Measurements from ENCODE around the gene SAMD11. TPM values are rescaled to one million over a fixed set of nuclear protein-coding genes. Genes with fewer than 3 reads are reported as not detected.
"Not testable (repeated sequence)": the region's sequence is repeated elsewhere in the genome, so short reads cannot be mapped to it uniquely, and the experiment has no call there.

Gene SAMD11
- total RNA-seq, 1 donor from 2014 or later, result 0.14 TPM

DNA sequence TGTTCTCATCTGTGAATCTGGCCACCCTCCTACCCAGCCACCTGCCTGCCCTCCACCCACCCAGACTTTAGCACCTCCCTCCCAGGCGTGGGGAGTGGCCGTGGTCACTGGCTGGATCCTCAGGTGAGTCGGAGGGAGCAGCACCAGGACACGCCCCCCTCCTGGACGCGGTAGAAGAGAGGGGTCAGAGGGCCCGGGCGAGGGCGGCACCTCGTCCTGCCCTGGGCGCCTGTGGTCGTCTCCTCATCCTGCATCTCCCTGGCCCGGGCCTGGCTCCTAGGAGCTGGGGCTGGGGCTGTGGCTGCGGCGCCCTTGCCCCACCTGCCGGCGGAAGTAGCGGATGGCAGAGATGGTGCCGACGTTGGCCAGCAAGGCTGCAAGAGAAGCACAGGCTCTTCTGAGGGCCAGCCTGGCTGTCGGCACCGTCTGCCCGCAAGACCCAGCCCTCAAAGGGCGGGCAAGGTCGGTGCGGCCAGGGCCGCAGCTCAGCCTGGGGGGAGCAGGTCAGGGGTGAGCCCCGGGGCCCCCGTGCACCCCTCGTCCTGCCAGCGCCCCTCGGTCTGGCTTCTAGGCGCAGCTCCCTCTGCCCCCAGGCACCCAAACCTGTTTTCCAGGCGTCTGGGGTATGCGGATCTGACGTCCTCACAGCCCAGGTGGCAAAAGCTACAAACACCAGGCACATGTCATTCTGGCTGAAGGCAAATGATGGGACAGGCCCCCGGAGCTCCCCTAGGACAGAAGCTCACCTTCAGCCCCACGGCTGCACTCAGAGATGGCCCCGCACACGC is 52.4 kb downstream of the SAMD11 start:
- Mint-ChIP-seq H3K36me3 (ENCODE audit: low read depth) (peaks cover 3% of the 10 kb centered on the region), H3K27me3 (ENCODE audit: low read depth) (peaks cover 28% of the 10 kb centered on the region), H3K4me3 (no peak overlapping the region), H3K27ac (ENCODE audit: unreplicated experiment) (no peak overlapping the region), H3K4me1 (peaks cover 3% of the 10 kb centered on the region), H3K9me3 (peaks cover 3% of the 10 kb centered on the region)
- TF ChIP-seq, protein P1, sequence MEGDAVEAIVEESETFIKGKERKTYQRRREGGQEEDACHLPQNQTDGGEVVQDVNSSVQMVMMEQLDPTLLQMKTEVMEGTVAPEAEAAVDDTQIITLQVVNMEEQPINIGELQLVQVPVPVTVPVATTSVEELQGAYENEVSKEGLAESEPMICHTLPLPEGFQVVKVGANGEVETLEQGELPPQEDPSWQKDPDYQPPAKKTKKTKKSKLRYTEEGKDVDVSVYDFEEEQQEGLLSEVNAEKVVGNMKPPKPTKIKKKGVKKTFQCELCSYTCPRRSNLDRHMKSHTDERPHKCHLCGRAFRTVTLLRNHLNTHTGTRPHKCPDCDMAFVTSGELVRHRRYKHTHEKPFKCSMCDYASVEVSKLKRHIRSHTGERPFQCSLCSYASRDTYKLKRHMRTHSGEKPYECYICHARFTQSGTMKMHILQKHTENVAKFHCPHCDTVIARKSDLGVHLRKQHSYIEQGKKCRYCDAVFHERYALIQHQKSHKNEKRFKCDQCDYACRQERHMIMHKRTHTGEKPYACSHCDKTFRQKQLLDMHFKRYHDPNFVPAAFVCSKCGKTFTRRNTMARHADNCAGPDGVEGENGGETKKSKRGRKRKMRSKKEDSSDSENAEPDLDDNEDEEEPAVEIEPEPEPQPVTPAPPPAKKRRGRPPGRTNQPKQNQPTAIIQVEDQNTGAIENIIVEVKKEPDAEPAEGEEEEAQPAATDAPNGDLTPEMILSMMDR (conservative IDR thresholded peaks at IDR 0.05), result peak; percentile 82
- DNase-seq (ENCODE audit: low read depth, low spot score), result peak; percentile 71

DNA sequence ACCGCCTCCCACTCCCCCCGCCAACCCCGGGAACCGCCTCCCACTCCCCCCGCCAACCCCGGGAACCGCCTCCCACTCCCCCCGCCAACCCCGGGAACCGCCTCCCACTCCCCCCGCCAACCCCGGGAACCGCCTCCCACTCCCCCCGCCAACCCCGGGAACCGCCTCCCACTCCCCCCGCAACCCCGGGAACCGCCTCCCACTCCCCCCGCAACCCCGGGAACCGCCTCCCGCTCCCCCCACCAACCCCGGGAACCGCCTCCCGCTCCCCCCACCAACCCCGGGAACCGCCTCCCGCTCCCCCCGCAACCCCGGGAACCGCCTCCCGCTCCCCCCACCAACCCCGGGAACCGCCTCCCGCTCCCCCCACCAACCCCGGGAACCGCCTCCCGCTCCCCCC is 53.1 kb downstream of the SAMD11 start:
- not testable (repeated sequence) for H3K4me1 Mint-ChIP-seq; H3K4me3 Mint-ChIP-seq; DNase-seq (ENCODE audit: low read depth, low spot score); H3K27ac Mint-ChIP-seq (ENCODE audit: unreplicated experiment); H3K36me3 Mint-ChIP-seq (ENCODE audit: low read depth); H3K9me3 Mint-ChIP-seq
- H3K27me3 Mint-ChIP-seq (ENCODE audit: low read depth), result peaks cover 22% of the 10 kb centered on the region

DNA sequence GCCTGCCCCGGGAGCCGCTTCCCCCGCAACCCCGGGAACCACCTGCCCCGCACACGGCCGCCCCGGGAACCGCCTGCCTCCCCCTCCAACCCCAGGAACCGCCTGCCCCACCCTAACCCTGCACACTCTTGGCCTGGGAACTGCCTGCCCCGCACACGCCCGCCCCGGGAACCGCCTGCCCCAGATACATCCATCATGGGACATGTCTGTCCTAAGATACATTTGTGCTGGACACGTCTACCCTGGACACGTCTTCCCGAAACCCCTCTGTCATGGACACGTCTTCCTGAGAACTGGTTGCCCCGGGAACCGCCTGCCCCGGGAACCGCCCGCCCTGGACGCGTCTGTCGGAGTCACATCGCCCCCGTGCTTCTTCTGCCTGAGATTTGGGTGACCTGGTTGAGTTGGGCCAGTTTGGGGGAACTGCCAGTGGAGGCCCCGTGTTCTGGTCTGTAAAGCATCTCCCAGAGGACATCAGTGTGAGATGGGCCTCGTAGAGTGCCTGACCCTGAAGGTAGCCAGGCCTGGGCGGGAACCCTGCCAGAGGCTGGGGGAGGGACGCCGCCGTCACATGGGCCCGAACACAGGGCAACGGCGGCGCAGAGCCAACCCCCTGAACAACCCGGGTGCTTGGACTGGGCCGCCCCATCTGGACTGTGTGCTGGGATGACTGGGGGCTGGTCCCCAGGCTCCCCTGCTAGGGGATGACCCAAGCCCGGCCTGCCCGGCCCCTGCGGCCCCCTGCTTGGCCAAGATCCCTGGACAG is 54.5 kb downstream of the SAMD11 start:
- H3K9me3 Mint-ChIP-seq, result peaks cover 3% of the 10 kb centered on the region
- peaks cover 3% of the 10 kb centered on the region for H3K4me1 Mint-ChIP-seq
- DNase-seq (ENCODE audit: low read depth, low spot score), result no peak
- TF ChIP-seq, protein P1 (conservative IDR thresholded peaks at IDR 0.05), result no peak
- peaks cover 3% of the 10 kb centered on the region for H3K36me3 Mint-ChIP-seq (ENCODE audit: low read depth)
- no peak overlapping the region for H3K27ac Mint-ChIP-seq (ENCODE audit: unreplicated experiment)
- no peak overlapping the region for H3K4me3 Mint-ChIP-seq
- peaks cover 24% of the 10 kb centered on the region for H3K27me3 Mint-ChIP-seq (ENCODE audit: low read depth)

DNA sequence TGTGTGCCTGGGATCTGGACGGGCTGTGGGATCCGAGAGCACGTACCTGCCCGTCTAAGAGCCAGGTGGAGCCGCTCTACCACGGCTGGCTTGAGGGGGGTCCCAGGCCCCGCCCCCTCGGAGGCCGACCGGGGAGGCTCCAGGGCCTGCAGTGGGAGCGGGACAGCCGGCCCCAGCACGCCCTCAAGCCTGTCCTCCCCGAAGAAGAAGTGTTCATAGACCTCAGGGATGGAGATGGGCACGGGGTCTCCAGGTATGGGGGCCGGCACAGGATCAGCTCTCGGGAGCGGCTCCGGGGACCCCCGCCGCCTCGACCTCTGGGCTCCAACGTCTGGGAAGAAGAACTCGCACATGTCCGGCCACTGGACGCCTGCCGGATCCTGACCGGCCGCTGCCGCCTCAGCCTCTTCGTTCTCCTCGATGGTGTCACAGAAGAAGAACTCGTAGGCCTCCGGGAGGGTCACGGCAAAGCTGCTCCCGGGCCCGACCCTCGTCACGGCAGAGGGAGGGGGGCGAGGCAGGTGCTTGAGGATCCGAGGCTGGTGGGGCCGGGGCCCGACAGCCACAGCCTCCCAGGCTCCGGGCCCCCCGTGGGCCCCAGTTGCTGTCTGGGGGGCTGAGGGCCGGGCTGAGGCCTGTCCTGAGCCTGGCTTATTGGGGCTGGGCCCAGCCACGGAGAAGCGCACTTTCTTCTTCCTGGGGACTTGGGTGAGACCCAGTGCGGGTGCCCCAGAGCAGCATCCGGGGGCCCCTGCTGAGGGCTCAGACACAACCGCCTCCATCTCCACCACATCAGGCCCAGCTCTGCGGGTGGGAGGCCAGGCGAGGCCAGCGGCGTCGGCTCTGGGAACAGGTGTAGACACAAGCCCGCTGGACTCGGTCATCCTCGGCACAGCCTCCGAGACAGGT is 55.4 kb downstream of the SAMD11 start:
- no peak overlapping the region for H3K4me3 Mint-ChIP-seq
- H3K27me3 Mint-ChIP-seq (ENCODE audit: low read depth), result peaks cover 29% of the 10 kb centered on the region
- peaks cover 3% of the 10 kb centered on the region for H3K9me3 Mint-ChIP-seq
- DNase-seq (ENCODE audit: low read depth, low spot score), result no peak
- peaks cover 3% of the 10 kb centered on the region for H3K4me1 Mint-ChIP-seq
- no peak overlapping the region for H3K27ac Mint-ChIP-seq (ENCODE audit: unreplicated experiment)
- peaks cover 3% of the 10 kb centered on the region for H3K36me3 Mint-ChIP-seq (ENCODE audit: low read depth)
- TF ChIP-seq, protein P1 (conservative IDR thresholded peaks at IDR 0.05), result no peak

DNA sequence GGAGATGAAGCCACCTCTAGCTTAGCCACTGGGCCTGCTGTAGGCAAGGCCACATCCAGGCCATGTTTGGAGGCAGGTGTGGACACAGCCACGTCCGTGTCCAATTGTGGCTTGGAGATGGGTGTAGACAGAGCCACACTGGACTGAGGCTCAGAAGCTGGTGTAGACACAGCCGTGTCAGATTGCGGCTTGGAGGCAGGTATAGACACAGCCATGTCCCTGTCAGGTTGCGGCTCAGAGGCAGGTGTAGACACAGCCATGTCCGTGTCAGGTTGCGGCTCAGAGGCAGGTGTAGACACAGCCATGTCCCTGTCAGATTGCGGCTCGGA is 56.0 kb downstream of the SAMD11 start:
- Mint-ChIP-seq H3K9me3 (peaks cover 3% of the 10 kb centered on the region), H3K36me3 (ENCODE audit: low read depth) (peaks cover 3% of the 10 kb centered on the region), H3K4me1 (peaks cover 3% of the 10 kb centered on the region), H3K27me3 (ENCODE audit: low read depth) (peaks cover 31% of the 10 kb centered on the region), H3K4me3 (no peak overlapping the region), H3K27ac (ENCODE audit: unreplicated experiment) (no peak overlapping the region)
- DNase-seq (ENCODE audit: low read depth, low spot score), result no peak
- TF ChIP-seq, protein P1 (conservative IDR thresholded peaks at IDR 0.05), result no peak

All from neural crest cell (in vitro differentiated cells).